IMR-90 (cell line): Measurements from ENCODE around the gene NRCAM. TPM values are rescaled to one million over a fixed set of nuclear protein-coding genes. Genes with fewer than 3 reads are reported as not detected.
"Not testable (repeated sequence)": the region's sequence is repeated elsewhere in the genome, so short reads cannot be mapped to it uniquely, and the experiment has no call there.

Source experiments
- ATAC-seq: fragments of 200-7000 bp; cut with Tn5 transposase; 2 replicates; pipeline ENCODE4 v1.9.1; 2020; ENCODE audit warnings: low read depth, mild to moderate bottlenecking, moderate library complexity
- BruUV-seq: library from RNA; stranded (reverse); fragments of 400-500 nt; replicated peaks from 2 replicates; lab custom pipeline; 2021; lab: Mats Ljungman, UMichigan
- CTCF ChIA-PET: fragments of 300-600 bp; formaldehyde crosslinking; extraction: SDS; loops from one replicate; lab custom pipeline; 2021; ENCODE audit warnings: antibody characterized with exemption; lab: Yijun Ruan, JAX
- POLR2A ChIA-PET: fragments of 300-600 bp; sonication (Branson Sonifier 250); formaldehyde crosslinking; loops from one replicate; lab custom pipeline; 2022; ENCODE audit warnings: antibody characterized with exemption; ENCODE audit not compliant: unreplicated experiment; lab: Charles Lee
- DNase-seq: peaks from one replicate; pipeline ENCODE4 v3.0.0; 2013
- H2AFZ ChIP-seq: replicated peaks from 2 replicates; pipeline ENCODE3; 2013; ENCODE audit warnings: low read length, mild to moderate bottlenecking; ENCODE audit not compliant: poor library complexity
- H2AK5ac ChIP-seq: 2 replicates; pipeline ENCODE4 v1.6.1; 2013; ENCODE audit warnings: low read depth, low read length, inconsistent platforms
- H2AK9ac ChIP-seq: replicated peaks from 2 replicates; pipeline ENCODE3; 2013; ENCODE audit warnings: mild to moderate bottlenecking, low read depth, low read length, moderate library complexity; ENCODE audit not compliant: poor library complexity
- H2BK120ac ChIP-seq: 2 replicates; pipeline ENCODE4 v1.6.1; 2013; ENCODE audit warnings: low read depth, low read length, inconsistent platforms
- H2BK15ac ChIP-seq: 3 replicates; pipeline ENCODE4 v1.6.1; 2013; ENCODE audit warnings: low read depth, low read length, inconsistent platforms
- H2BK20ac ChIP-seq: 2 replicates; pipeline ENCODE4 v1.6.1; 2013; ENCODE audit warnings: low read depth, mild to moderate bottlenecking, inconsistent platforms, low read length, moderate library complexity
- H2BK5ac ChIP-seq: 2 replicates; pipeline ENCODE4 v1.6.1; 2013; ENCODE audit warnings: mild to moderate bottlenecking, low read depth, low read length, inconsistent platforms; ENCODE audit not compliant: poor library complexity, severe bottlenecking
- H3K14ac ChIP-seq: replicated peaks from 2 replicates; pipeline ENCODE4 v1.6.1; 2013; ENCODE audit warnings: low read depth, low read length, inconsistent platforms
- H3K18ac ChIP-seq: 2 replicates; pipeline ENCODE4 v1.6.1; 2013; ENCODE audit warnings: low read depth, low read length, control low read depth
- H3K23ac ChIP-seq: 2 replicates; pipeline ENCODE4 v1.6.1; 2013; ENCODE audit warnings: low read depth, low read length, inconsistent platforms
- H3K27ac ChIP-seq: 2 replicates; pipeline ENCODE4 v1.5.1; 2013; ENCODE audit warnings: mild to moderate bottlenecking, control low read depth, low read length; ENCODE audit not compliant: insufficient read depth
- H3K27me3 ChIP-seq: 2 replicates; pipeline ENCODE4 v1.6.1; 2013; ENCODE audit warnings: low read length; ENCODE audit not compliant: control insufficient read depth, insufficient read depth
- H3K36me3 ChIP-seq: 2 replicates; pipeline ENCODE4 v1.6.1; 2013; ENCODE audit warnings: low read length, mixed read lengths; ENCODE audit not compliant: control insufficient read depth, insufficient read depth
- H3K4ac ChIP-seq: 2 replicates; pipeline ENCODE4 v1.6.1; 2013; ENCODE audit warnings: low read depth, low read length, inconsistent platforms
- H3K4me1 ChIP-seq: 2 replicates; pipeline ENCODE4 v1.6.1; 2013; ENCODE audit warnings: low read length, mixed read lengths; ENCODE audit not compliant: control insufficient read depth, insufficient read depth
- H3K4me2 ChIP-seq: 2 replicates; pipeline ENCODE4 v1.6.1; 2013; ENCODE audit warnings: low read depth, mild to moderate bottlenecking, control low read depth, low read length, moderate library complexity
- H3K4me3 ChIP-seq: 2 replicates; pipeline ENCODE4 v1.5.1; 2013; ENCODE audit warnings: low read depth, mild to moderate bottlenecking, control low read depth, low read length, moderate library complexity; ENCODE audit not compliant: insufficient read depth
- H3K56ac ChIP-seq: 2 replicates; pipeline ENCODE4 v1.6.1; 2013; ENCODE audit warnings: low read length, inconsistent platforms; ENCODE audit not compliant: insufficient read depth; ENCODE audit errors: extremely low read depth
- H3K79me1 ChIP-seq, 2 experiments: 2 replicates each; pipeline ENCODE4 v1.6.1; 2013; ENCODE audit warnings: low read length in 2 of 2, inconsistent platforms in 1 of 2, low read depth in 1 of 2
- H3K9ac ChIP-seq: 2 replicates; pipeline ENCODE4 v1.6.1; 2013; ENCODE audit warnings: low read depth, low read length, control low read depth
- H3K9me1 ChIP-seq: 2 replicates; pipeline ENCODE4 v1.6.1; 2013; ENCODE audit warnings: low read length, inconsistent platforms; ENCODE audit not compliant: insufficient read depth
- H3K9me3 ChIP-seq: 2 replicates; pipeline ENCODE4 v1.6.1; 2013; ENCODE audit warnings: low read length; ENCODE audit not compliant: control insufficient read depth, insufficient read depth
- H4K20me1 ChIP-seq: 2 replicates; pipeline ENCODE4 v1.6.1; 2013; ENCODE audit warnings: low read length, inconsistent platforms; ENCODE audit not compliant: insufficient read depth
- H4K5ac ChIP-seq: 2 replicates; pipeline ENCODE4 v1.6.1; 2013; ENCODE audit warnings: mild to moderate bottlenecking, low read depth, low read length, control low read depth
- H4K8ac ChIP-seq, 2 experiments: 2 replicates each; pipeline ENCODE4 v1.6.1; 2013; ENCODE audit warnings: low read depth in 2 of 2, low read length in 2 of 2, control low read depth in 1 of 2, inconsistent platforms in 1 of 2
- H4K91ac ChIP-seq: 2 replicates; pipeline ENCODE4 v1.6.1; 2013; ENCODE audit warnings: low read depth, low read length, inconsistent platforms; ENCODE audit not compliant: insufficient read depth
- WGBS, 2 experiments: methylation state at CpG; one replicate each; pipeline versions ENCODE4 v1.1.5 to v1.1.7; 2013; ENCODE audit warnings: missing lambda C conversion rate in 2 of 2; ENCODE audit not compliant: insufficient read length in 1 of 2; ENCODE audit errors: extremely low coverage in 2 of 2; 5-methylcytosine and 5-hydroxymethylcytosine counted together
- dilution Hi-C: fragments of 300-500 bp; cut with HindIII; formaldehyde crosslinking; loops from one replicate; pipeline ENCODE4 v1.14.3; 2018; ENCODE audit warnings: low sequenced_read_pairs; ENCODE audit not compliant: unreplicated experiment
- in situ Hi-C: fragments of 300-500 bp; cut with MboI; formaldehyde crosslinking; loops from 3 replicates; pipeline ENCODE4 v1.14.3; 2019; ENCODE audit warnings: low sequenced_read_pairs, inconsistent platforms, mixed read lengths
- intact Hi-C: fragments of 100-400 bp; cut with micrococcal nuclease; formaldehyde crosslinking; loops from 2 replicates; pipeline ENCODE4 v1.10.0; 2022
- polyA plus RNA-seq, 3 experiments: library from polyadenylated mRNA; depleted of rRNA; stranded (reverse); fragments of >200 nt; gene quantifications; 2 replicates each; pipeline ENCODE4 v1.2.3, GENCODE V29; 2012; ENCODE audit warnings: low replicate concordance in 1 of 3
- total RNA-seq: library from RNA; depleted of rRNA; stranded (reverse); fragments of >200 nt; gene quantifications from 2 replicates; pipeline ENCODE4 v1.2.3, GENCODE V29; 2012

The NRCAM gene
- total and polyA plus RNA-seq, 2 of the 4 experiments (the other 2 are of a cell fraction): 0.46 to 1.1 TPM

GRCh38 chr7:108274447-108274846 lies 181.8 kb downstream of the NRCAM start:
- H3K4me2 ChIP-seq, dilution Hi-C loops: not testable (repeated sequence)

GRCh38 chr7:108272891-108273290 lies 183.3 kb downstream of the NRCAM start:
- dilution Hi-C loops, H3K36me3 ChIP-seq, H3K4me3 ChIP-seq, H2BK5ac ChIP-seq, H2AK5ac ChIP-seq, POLR2A ChIA-PET, H3K18ac ChIP-seq, H4K5ac ChIP-seq, H3K23ac ChIP-seq, H3K27ac ChIP-seq, CTCF ChIA-PET, H2AFZ ChIP-seq, H4K91ac ChIP-seq, H2BK15ac ChIP-seq, in situ Hi-C loops, H3K27me3 ChIP-seq, H3K4ac ChIP-seq, intact Hi-C loops, H2BK120ac ChIP-seq, BruUV-seq, H4K20me1 ChIP-seq, H3K4me2 ChIP-seq, H3K4me1 ChIP-seq, ATAC-seq, H3K9ac ChIP-seq, H3K9me1 ChIP-seq, H2AK9ac ChIP-seq, H3K9me3 ChIP-seq, H3K56ac ChIP-seq, H3K79me1 ChIP-seq, DNase-seq, H4K8ac ChIP-seq, H2BK20ac ChIP-seq, H3K14ac ChIP-seq: not testable (repeated sequence)
- WGBS, 2 experiments: no CpG with 5 or more reads among the region's 1 CpG

More at GRCh38 chr7:108274447-108274846, 181.8 kb downstream of the NRCAM start:
- H2AFZ ChIP-seq, H3K27ac ChIP-seq, H4K8ac ChIP-seq, H3K14ac ChIP-seq, H3K9me3 ChIP-seq, BruUV-seq, H4K20me1 ChIP-seq, H3K4me3 ChIP-seq, POLR2A ChIA-PET, DNase-seq, H4K5ac ChIP-seq, H4K91ac ChIP-seq, H2AK9ac ChIP-seq, H2BK5ac ChIP-seq, H3K23ac ChIP-seq, in situ Hi-C loops, H3K56ac ChIP-seq, H3K27me3 ChIP-seq, H3K9ac ChIP-seq, H3K36me3 ChIP-seq, H3K18ac ChIP-seq, H3K4me1 ChIP-seq, H3K79me1 ChIP-seq, H2BK15ac ChIP-seq, intact Hi-C loops, H2AK5ac ChIP-seq, H2BK20ac ChIP-seq, H3K4ac ChIP-seq, H3K9me1 ChIP-seq, H2BK120ac ChIP-seq, ATAC-seq: not testable (repeated sequence)
- no CpG with 5 or more reads among the region's 5 CpGs for WGBS, 2 experiments
- CTCF ChIA-PET: interaction anchor here (0.6 kb wide), 1 partner anchor 1694 kb away, joined by 3 read pairs; no protein-coding TSS in a partner anchor
